Osteoblast (primary cell): ENCODE data around the gene CTU2. TPM values are rescaled to one million over a fixed set of nuclear protein-coding genes. Genes with fewer than 3 reads are reported as not detected.
"Not testable (repeated sequence)": the region's sequence is repeated elsewhere in the genome, so short reads cannot be mapped to it uniquely, and the experiment has no call there.

ENCODE experiments used
- DNase-seq: peaks from one replicate; pipeline ENCODE4 v3.0.0; 2011; ENCODE audit warnings: low spot score, mixed read lengths; ENCODE audit not compliant: insufficient read length; ENCODE audit errors: missing footprints
- H2AFZ ChIP-seq: 2 replicates; pipeline ENCODE4 v1.6.0; 2011; ENCODE audit warnings: mild to moderate bottlenecking, low read length
- H3K27ac ChIP-seq: 2 replicates; pipeline ENCODE4 v1.5.1; 2011; ENCODE audit warnings: mild to moderate bottlenecking, low read depth, low read length, moderate library complexity
- H3K27me3 ChIP-seq: 2 replicates; pipeline ENCODE4 v1.6.0; 2012; ENCODE audit warnings: mild to moderate bottlenecking, control low read depth, inconsistent platforms, low read length, moderate library complexity; ENCODE audit not compliant: insufficient read depth
- H3K36me3 ChIP-seq: 2 replicates; pipeline ENCODE4 v1.5.1; 2011; ENCODE audit warnings: mild to moderate bottlenecking, low read length, control low read depth, moderate library complexity; ENCODE audit not compliant: insufficient read depth
- H3K4me1 ChIP-seq: 2 replicates; pipeline ENCODE4 v1.5.1; 2011; ENCODE audit warnings: mild to moderate bottlenecking, low read length, control low read depth, moderate library complexity; ENCODE audit not compliant: insufficient read depth
- H3K4me2 ChIP-seq: 2 replicates; pipeline ENCODE4 v1.6.0; 2011; ENCODE audit warnings: mild to moderate bottlenecking, low read length; ENCODE audit not compliant: insufficient read depth
- H3K4me3 ChIP-seq: fragments of 200-600 bp; sonication (generic); 3 replicates; pipeline ENCODE4 v1.5.1; 2012; ENCODE audit warnings: mild to moderate bottlenecking, low read length, inconsistent platforms; ENCODE audit not compliant: insufficient read depth
- H3K79me2 ChIP-seq: 2 replicates; pipeline ENCODE4 v1.6.0; 2012; ENCODE audit warnings: mild to moderate bottlenecking, low read length, control low read depth, inconsistent platforms; ENCODE audit not compliant: insufficient read depth
- H3K9me3 ChIP-seq: 2 replicates; pipeline ENCODE4 v1.5.1; 2011; ENCODE audit warnings: low read depth, low read length, control low read depth
- H4K20me1 ChIP-seq: 2 replicates; pipeline ENCODE4 v1.6.0; 2012; ENCODE audit warnings: mild to moderate bottlenecking, low read length, control low read depth; ENCODE audit not compliant: insufficient read depth
- total RNA-seq: library from RNA; depleted of rRNA; stranded (reverse); fragments of >200 nt; gene quantifications from 2 replicates; pipeline ENCODE4 v1.2.3, GENCODE V29; 2012
- TF ChIP-seq, protein P1 (sequence below): IDR thresholded peaks from 2 replicates; pipeline ENCODE4 v1.5.1; 2011; ENCODE audit warnings: mild to moderate bottlenecking, low read depth, low read length, moderate library complexity; ENCODE audit errors: extremely low read depth

CTU2 gene
- total RNA-seq, 1 donor, result 14.8 TPM

DNA sequence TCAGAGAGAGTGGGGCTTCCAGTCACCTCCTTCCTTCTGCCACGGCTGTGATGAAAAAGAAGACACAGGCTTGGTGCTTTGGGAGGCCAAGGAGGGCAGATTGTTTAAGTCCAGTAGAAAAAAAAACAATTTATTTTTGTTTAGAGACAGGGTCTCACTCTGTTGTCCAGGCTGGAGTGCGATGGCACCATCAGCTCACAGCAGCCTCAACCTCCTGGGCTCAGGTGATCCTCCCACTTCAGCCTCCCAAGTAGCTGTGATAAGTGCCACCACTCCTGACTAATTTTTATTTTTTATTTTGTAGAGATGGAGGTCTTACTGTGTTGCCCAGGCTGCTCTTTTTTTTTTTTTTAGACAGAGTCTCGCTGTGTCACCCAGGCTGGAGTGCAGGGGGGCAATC, 40.7 kb upstream of the CTU2 start:
- H3K4me2 ChIP-seq, result no peak overlapping the region
- peaks cover 9% of the 10 kb centered on the region for H3K4me1 ChIP-seq
- H4K20me1 ChIP-seq, result no peaks in the 10 kb centered on the region
- no peak for DNase-seq
- TF ChIP-seq, protein P1, sequence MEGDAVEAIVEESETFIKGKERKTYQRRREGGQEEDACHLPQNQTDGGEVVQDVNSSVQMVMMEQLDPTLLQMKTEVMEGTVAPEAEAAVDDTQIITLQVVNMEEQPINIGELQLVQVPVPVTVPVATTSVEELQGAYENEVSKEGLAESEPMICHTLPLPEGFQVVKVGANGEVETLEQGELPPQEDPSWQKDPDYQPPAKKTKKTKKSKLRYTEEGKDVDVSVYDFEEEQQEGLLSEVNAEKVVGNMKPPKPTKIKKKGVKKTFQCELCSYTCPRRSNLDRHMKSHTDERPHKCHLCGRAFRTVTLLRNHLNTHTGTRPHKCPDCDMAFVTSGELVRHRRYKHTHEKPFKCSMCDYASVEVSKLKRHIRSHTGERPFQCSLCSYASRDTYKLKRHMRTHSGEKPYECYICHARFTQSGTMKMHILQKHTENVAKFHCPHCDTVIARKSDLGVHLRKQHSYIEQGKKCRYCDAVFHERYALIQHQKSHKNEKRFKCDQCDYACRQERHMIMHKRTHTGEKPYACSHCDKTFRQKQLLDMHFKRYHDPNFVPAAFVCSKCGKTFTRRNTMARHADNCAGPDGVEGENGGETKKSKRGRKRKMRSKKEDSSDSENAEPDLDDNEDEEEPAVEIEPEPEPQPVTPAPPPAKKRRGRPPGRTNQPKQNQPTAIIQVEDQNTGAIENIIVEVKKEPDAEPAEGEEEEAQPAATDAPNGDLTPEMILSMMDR, result no peak
- H3K27me3 ChIP-seq, result no peaks in the 10 kb centered on the region
- peaks cover 27% of the 10 kb centered on the region for H3K79me2 ChIP-seq
- no peak overlapping the region for H3K4me3 ChIP-seq
- H2AFZ ChIP-seq, result no peak overlapping the region
- no peaks in the 10 kb centered on the region for H3K9me3 ChIP-seq
- no peak overlapping the region for H3K27ac ChIP-seq
- H3K36me3 ChIP-seq, result no peaks in the 10 kb centered on the region

GRCh38 chr16:88667461-88667860, 38.8 kb upstream of the CTU2 start:
- Histone ChIP-seq H3K4me2 (no peak overlapping the region), H3K4me3 (no peak overlapping the region), H3K4me1 (peaks cover 6% of the 10 kb centered on the region), H4K20me1 (no peaks in the 10 kb centered on the region), H3K27ac (no peak overlapping the region), H3K9me3 (no peaks in the 10 kb centered on the region), H3K36me3 (no peaks in the 10 kb centered on the region), H2AFZ (no peak overlapping the region), H3K79me2 (peaks cover 14% of the 10 kb centered on the region), H3K27me3 (no peaks in the 10 kb centered on the region)
- TF ChIP-seq, protein P1, result peak; percentile 16
- peak; percentile 64 for DNase-seq

- H3K27ac ChIP-seq, H3K4me1 ChIP-seq, H3K4me3 ChIP-seq, H3K79me2 ChIP-seq, H4K20me1 ChIP-seq, DNase-seq, H3K27me3 ChIP-seq, H3K9me3 ChIP-seq, H3K36me3 ChIP-seq: not testable (repeated sequence)
- H3K4me2 ChIP-seq, result peak overlapping the region; percentile 72
- peak overlapping the region; percentile 47 for H2AFZ ChIP-seq
These were observed 36.8 kb upstream of the CTU2 start for GRCh38 chr16:88669493-88669892.

- H3K4me1 ChIP-seq, result peaks cover 6% of the 10 kb centered on the region
- no peaks in the 10 kb centered on the region for H4K20me1 ChIP-seq
- peak overlapping the region; percentile 38 for H3K4me3 ChIP-seq
- no peaks in the 10 kb centered on the region for H3K79me2 ChIP-seq
- H3K36me3 ChIP-seq, result peaks cover 5% of the 10 kb centered on the region
- no peaks in the 10 kb centered on the region for H3K27me3 ChIP-seq
- H3K9me3 ChIP-seq, result no peaks in the 10 kb centered on the region
- peak overlapping the region; percentile 72 for H3K4me2 ChIP-seq
- TF ChIP-seq, protein P1, result no peak
- peak; percentile 91 for DNase-seq
- H3K27ac ChIP-seq, result no peak overlapping the region
- H2AFZ ChIP-seq, result peak overlapping the region; percentile 47
These were observed 36.3 kb upstream of the CTU2 start for GRCh38 chr16:88669980-88670379.
